ENCODE results near the gene SCART1.

- TF ChIP-seq CTCF (IDR thresholded peaks at IDR 0.05) (no peak), POLR2AphosphoS5 (IDR thresholded peaks at IDR 0.05) (no peak), EP300 (IDR thresholded peaks at IDR 0.05) (no peak)
Measured at GRCh38 chr10:133441780-133442179, 12.0 kb upstream of the SCART1 start.
